DOHH2 (cell line): Measurements from ENCODE around the gene TMEM45B.

ENCODE experiments used
- H3F3A ChIP-seq: fragments of 200-600 bp; sonication (generic), shearing (Covaris generic); 2 replicates; pipeline ENCODE4 v1.6.0; 2016; ENCODE audit warnings: antibody characterized with exemption, mild to moderate bottlenecking; ENCODE audit not compliant: control insufficient read depth, insufficient read depth
- H3K27ac ChIP-seq: fragments of 200-600 bp; sonication (generic); 2 replicates; pipeline ENCODE4 v1.5.1; 2014; ENCODE audit warnings: low read depth, mild to moderate bottlenecking, low read length, moderate library complexity
- H3K27me3 ChIP-seq: fragments of 200-600 bp; sonication (generic); 2 replicates; pipeline ENCODE4 v1.6.1; 2014; ENCODE audit warnings: mild to moderate bottlenecking, low read length, mixed read lengths; ENCODE audit not compliant: control insufficient read depth
- H3K36me3 ChIP-seq: fragments of 200-600 bp; sonication (generic); 2 replicates; pipeline ENCODE4 v1.6.1; 2014; ENCODE audit warnings: mild to moderate bottlenecking, low read length, moderate library complexity, mixed read lengths; ENCODE audit not compliant: control insufficient read depth
- H3K4me1 ChIP-seq: fragments of 200-600 bp; sonication (generic); 2 replicates; pipeline ENCODE4 v1.6.1; 2014; ENCODE audit warnings: mild to moderate bottlenecking, low read length, mixed read lengths; ENCODE audit not compliant: control insufficient read depth
- H3K4me2 ChIP-seq: fragments of 200-600 bp; sonication (generic); 2 replicates; pipeline ENCODE4 v1.6.0; 2014; ENCODE audit warnings: mild to moderate bottlenecking, low read length, moderate library complexity
- H3K4me3 ChIP-seq: fragments of 200-600 bp; sonication (generic); 2 replicates; pipeline ENCODE4 v1.5.1; 2014; ENCODE audit warnings: mild to moderate bottlenecking, low read length, mixed read lengths
- H3K79me2 ChIP-seq: fragments of 200-600 bp; sonication (generic); 2 replicates; pipeline ENCODE4 v1.6.1; 2014; ENCODE audit warnings: mild to moderate bottlenecking, low read length, mixed read lengths; ENCODE audit not compliant: control insufficient read depth
- H3K9me2 ChIP-seq: fragments of 200-600 bp; sonication (generic); replicated peaks from 2 replicates; pipeline ENCODE4 v1.6.1; 2014; ENCODE audit warnings: mild to moderate bottlenecking, low read length, mixed read lengths; ENCODE audit not compliant: control insufficient read depth
- H3K9me3 ChIP-seq: fragments of 200-600 bp; sonication (generic); 2 replicates; pipeline ENCODE4 v1.6.1; 2014; ENCODE audit warnings: antibody characterized with exemption, low read length, mixed read lengths; ENCODE audit not compliant: control insufficient read depth, insufficient read depth
- H4K20me1 ChIP-seq: fragments of 200-600 bp; sonication (generic); 2 replicates; pipeline ENCODE4 v1.6.0; 2014; ENCODE audit warnings: low read depth, mild to moderate bottlenecking, antibody characterized with exemption, low read length, moderate library complexity; ENCODE audit not compliant: control insufficient read depth, insufficient read depth
- CTCF ChIP-seq: fragments of 200-600 bp; sonication (generic); IDR thresholded peaks from one replicate; pipeline ENCODE4 v1.5.1; 2014; ENCODE audit warnings: antibody characterized with exemption, mild to moderate bottlenecking, low read depth, low read length; ENCODE audit not compliant: poor library complexity, severe bottlenecking
- EZH2phosphoT487 ChIP-seq: fragments of 200-600 bp; sonication (generic); IDR thresholded peaks from 2 replicates; pipeline ENCODE4 v1.6.1; 2017; ENCODE audit warnings: borderline replicate concordance, mild to moderate bottlenecking, antibody characterized with exemption, low read length, moderate library complexity, mixed read lengths

Gene TMEM45B

DNA sequence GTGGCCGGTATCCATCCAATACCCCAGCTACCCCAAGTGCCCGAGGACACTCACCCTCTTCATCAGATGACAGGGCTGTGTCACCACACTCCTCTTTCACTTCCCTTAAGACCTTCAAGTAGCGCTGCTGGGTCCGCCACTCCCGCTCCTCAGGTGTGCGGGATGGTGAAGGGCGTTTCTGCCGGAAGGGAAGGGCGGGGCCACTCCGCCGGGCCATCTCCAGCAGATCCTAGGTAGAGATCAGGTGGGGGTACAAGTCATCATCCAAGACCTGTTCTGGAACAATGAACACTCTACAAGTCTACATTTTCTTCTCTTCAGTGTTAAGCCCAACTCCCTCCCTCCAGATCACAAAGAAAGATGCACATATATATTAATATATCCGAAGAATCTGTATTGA lies 69.7 kb downstream of the TMEM45B start:
- TF ChIP-seq EZH2phosphoT487, result no peak
- no peak for TF ChIP-seq CTCF
- Histone ChIP-seq H3K27ac (no peak overlapping the region), H3K79me2 (no peaks in the 10 kb centered on the region; the same call in 1 of the 2 replicates), H3K4me2 (no peak overlapping the region), H4K20me1 (no peaks in the 10 kb centered on the region), H3K36me3 (peaks cover 95% of the 10 kb centered on the region), H3K9me3 (no peaks in the 10 kb centered on the region), H3K9me2 (no peaks in the 10 kb centered on the region), H3K4me1 (no peaks in the 10 kb centered on the region), H3K4me3 (no peak overlapping the region), H3K27me3 (no peaks in the 10 kb centered on the region), H3F3A (no peaks in the 10 kb centered on the region)

DNA sequence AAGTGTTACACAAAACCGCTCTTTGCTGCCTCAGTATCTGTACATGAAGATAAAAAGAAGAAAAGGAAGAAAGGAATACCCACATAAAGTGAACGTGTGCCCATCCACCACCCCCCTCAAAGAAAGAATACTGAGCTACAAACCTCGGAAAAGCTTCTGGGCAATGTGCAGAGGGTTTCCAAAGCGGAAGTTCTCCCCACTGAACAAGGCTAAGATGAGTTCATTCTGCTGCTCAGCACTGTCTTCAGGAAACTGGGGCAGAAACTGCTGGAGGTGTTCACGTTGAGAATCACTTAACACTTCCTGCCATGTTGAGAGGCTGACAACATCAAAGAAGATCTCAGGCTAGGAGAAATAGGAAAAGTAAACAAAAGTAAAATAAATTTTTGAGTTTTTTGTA lies 72.8 kb downstream of the TMEM45B start:
- no peak overlapping the region for H3K4me2 ChIP-seq
- TF ChIP-seq EZH2phosphoT487 (no peak), CTCF (no peak)

GRCh38 chr11:129894278-129895125 lies 78.9 kb downstream of the TMEM45B start:
- Histone ChIP-seq H3F3A (peaks cover 12% of the 10 kb centered on the region), H3K9me3 (no peaks in the 10 kb centered on the region), H3K27me3 (no peaks in the 10 kb centered on the region), H3K4me3 (peak overlapping the region; percentile 83), H3K27ac (peak overlapping the region; percentile 9; the same call in 1 of the 2 replicates), H3K9me2 (no peaks in the 10 kb centered on the region), H3K79me2 (peaks cover 34% of the 10 kb centered on the region), H3K36me3 (peaks cover 49% of the 10 kb centered on the region), H4K20me1 (peaks cover 4% of the 10 kb centered on the region; the same call in 1 of the 2 replicates), H3K4me1 (peaks cover 19% of the 10 kb centered on the region), H3K4me2 (peak overlapping the region; percentile 60)
- TF ChIP-seq EZH2phosphoT487 (no peak), CTCF (no peak)

More for the DNA sequence above, 72.8 kb downstream of the TMEM45B start:
- peaks cover 15% of the 10 kb centered on the region for H3K79me2 ChIP-seq
- no peak overlapping the region for H3K4me3 ChIP-seq
- no peaks in the 10 kb centered on the region for H3F3A ChIP-seq
- no peaks in the 10 kb centered on the region for H3K4me1 ChIP-seq
- H3K27me3 ChIP-seq, result no peaks in the 10 kb centered on the region
- H3K9me3 ChIP-seq, result no peaks in the 10 kb centered on the region
- H3K27ac ChIP-seq, result no peak overlapping the region
- no peaks in the 10 kb centered on the region for H3K9me2 ChIP-seq
- H3K36me3 ChIP-seq, result peaks cover 89% of the 10 kb centered on the region
- peaks cover 4% of the 10 kb centered on the region; the same call in 1 of the 2 replicates for H4K20me1 ChIP-seq
